NCI-H524 treated with DMSO at 0.1 percent for 48 hours (cell line): Measurements from ENCODE around the gene DHRS7B.
A peak's percentile ranks its signal among the peaks of the same experiment; 100 is the strongest.
"Not testable (repeated sequence)": the region's sequence is repeated elsewhere in the genome, so short reads cannot be mapped to it uniquely, and the experiment has no call there.

ENCODE experiments used
- DNase-seq: peaks from one replicate; lab custom pipeline; 2025; lab: John Stamatoyannopoulos, UW

The DHRS7B gene, protein sequence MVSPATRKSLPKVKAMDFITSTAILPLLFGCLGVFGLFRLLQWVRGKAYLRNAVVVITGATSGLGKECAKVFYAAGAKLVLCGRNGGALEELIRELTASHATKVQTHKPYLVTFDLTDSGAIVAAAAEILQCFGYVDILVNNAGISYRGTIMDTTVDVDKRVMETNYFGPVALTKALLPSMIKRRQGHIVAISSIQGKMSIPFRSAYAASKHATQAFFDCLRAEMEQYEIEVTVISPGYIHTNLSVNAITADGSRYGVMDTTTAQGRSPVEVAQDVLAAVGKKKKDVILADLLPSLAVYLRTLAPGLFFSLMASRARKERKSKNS

DNA sequence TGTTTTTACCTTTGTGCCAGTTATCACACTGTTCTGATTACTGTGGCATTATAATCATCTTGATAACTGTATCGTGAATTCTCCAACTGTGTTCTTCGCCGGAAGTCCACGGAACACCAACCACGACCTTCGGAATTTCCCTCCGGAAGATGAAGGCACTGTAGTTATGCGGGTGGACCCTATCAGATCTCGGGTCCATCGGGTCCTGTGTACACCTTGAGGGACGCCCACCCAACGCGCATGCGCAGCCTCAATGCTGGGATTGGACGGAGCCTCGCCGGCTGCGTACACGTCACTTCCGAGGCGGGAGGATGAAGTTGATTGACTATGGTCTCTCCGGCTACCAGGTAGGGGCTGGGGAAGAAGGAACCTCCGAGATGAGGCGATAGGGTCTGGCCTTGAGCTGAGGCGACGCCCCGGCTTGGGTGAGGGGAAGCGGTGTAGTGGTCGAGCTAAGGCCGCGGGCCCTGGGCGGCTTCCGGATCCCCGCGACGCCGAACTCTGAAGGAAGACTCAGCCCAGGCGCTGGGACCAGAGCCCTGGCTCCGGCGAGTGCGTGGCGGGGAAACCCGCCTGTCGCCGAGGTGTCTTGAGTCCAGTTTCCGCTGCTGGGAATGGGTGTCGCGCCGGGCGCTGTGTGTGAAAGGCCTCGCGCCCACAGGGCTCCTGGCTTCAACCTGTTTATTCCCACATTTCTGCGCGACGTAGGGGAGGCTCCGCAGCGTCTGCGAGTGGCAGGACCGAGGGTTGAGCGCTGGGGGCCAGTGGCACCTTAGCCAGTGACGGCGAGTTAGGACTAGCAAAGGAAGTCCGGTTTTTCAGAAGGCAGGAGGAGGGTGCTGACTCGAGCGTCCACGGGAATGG, at the start of gene DHRS7B:
Gene DHRS7B, plus strand, starts transcription at position 320 of the 864 bp plus-strand sequence. Its CDS starts 8 bp downstream, at position 328.
- peak; percentile 91 for DNase-seq

DNA sequence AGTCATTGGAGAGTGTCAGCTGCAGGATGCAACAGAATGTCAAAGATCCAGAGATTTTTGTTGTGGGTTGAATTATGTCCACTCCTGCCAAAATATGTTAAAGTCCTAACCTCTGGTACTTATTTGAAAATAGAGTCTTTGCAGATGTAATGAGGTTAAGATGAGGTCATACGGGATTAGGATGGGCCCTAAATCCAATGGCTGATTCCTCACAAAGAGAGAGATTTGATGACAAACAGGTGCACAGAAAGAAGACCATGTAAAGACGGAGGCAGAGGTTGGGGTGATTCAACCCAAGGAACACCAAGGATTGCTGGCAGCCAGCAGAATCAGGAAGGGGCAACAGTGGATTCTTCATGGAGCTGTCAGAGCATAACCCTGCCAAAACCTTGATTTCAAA, 49.5 kb upstream of the DHRS7B start:
- DNase-seq: no peak

DNA sequence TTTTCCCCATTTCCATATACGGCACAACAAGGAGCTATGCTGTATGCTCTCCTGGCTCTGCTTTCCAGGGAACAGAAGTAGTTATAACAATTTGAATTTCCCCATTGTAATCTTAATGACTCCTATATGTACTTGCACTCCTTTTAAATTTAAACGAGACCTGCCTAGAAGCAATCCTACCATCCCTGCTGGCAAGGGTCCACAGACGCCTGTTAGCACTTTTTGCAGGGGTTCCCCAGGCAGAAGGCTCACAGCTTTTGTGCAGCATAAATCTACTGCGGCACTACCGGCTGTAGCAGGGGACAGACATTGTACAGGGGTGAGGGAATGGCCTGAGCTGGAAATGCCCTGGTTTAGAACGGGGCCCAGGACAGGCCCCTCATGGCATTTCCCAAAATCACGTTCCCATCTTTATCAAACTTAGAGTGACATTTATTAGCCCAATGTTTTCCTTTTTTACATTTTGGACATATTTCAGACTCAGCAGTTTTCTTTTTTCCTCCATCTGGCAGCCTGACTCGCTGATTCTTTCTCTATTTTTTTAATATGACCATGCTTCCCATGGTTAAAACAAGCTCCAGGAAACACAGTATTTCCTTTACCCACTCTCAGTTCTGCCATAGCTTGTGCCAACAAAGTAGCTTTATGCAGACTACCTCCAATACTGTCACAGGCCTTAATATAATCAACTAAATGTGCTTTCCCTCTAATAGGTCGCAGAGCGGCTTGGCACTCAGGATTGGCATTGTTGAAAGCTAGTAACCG, 48.6 kb upstream of the DHRS7B start:
- DNase-seq: no peak

DNA sequence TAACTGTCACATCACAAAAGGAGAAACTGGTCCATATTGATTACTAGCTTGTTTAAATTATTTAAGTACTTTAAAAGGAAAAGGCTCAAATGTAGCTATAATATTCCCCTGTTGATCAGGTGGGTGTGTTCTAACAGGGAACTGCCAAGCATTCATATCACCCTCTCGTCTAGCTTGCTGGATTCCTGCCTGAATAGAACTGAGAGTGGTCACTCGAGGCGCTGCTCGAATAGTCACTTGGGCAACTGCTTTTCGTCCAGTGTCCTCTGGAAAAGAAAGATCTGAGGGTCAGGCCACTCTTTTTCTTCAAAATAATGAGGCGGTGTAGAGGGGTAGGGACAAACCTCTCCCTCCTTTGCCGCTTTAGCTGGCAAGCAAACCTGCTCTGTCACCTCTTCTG, 47.6 kb upstream of the DHRS7B start:
- no peak for DNase-seq

DNA sequence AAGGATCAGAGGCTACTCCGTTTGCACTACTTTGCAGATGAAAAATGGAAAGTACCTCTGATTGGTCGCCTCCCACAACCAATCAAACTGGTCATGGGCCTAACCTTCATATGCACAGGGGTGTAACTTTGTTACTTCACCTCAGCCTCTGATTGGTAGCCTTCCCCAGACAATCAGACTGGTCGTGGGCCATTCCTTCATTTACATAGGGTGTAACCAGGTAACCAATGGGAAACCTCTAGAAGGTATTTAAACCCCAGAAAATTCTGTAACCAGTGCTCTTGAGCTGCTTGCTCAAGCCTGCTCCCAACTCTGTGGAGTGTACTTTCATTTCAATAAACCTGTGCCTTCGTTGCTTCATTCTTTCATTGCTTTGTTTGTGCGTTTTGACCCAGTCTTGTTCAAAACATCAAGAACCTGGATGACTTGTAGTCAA, 44.7 kb upstream of the DHRS7B start:
- DNase-seq: no peak

DNA sequence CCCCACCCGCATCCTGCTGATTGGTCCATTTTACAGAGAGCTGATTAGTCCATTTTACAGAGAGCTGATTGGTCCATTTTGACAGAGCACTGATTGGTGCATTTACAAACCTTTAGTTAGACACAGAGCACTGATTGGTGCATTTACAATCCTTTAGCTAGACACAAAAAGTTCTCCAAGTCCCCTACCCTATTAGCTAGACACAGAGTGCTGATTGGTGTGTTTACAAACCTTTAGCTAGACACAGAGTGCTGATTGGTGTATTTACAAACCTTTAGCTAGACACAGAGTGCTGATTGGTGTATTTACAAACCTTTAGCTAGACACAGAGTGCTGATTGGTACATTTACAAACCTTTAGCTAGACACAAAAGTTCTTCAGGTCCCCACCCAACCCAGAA, 41.5 kb upstream of the DHRS7B start:
- not testable (repeated sequence) for DNase-seq

DNA sequence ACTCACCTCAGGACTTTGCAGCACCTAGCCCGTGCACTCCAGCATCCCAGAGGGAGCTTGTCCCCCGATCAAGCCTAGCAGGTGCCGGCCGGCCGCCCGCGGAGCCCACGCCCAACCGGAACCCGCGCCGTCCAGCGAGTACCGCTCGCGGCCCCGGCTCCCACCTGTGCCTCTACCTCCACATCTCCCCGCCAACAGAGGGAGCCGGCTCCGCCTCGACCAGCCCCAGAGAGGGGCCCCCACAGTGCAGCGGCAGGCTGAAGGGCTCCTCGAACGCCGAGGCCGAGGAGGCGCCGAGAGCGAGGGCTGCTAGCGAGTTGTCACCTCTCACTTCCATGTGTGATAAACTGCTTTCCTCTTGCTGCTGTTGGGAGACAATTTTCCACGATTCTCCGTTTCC, 41.1 kb upstream of the DHRS7B start:
- DNase-seq: no peak

DNA sequence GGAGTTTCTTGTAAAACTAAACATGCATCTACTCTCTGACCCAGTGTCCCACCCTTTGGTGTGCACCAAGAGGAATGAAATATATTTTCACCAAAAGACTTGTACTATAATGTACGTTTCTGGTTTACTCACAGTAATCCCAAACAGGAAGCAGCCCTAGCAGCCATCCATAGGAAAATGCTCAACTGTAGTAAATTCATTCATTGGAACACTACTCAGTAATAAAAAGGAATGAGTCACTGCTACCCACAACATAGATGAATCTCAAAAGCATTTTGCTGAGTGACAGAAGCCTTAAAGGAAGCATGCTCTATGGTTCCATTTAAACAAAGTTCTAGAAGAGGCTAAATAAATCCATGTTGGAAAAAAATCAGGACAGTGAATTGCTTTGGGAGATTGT, 37.6 kb upstream of the DHRS7B start:
- DNase-seq: no peak

DNA sequence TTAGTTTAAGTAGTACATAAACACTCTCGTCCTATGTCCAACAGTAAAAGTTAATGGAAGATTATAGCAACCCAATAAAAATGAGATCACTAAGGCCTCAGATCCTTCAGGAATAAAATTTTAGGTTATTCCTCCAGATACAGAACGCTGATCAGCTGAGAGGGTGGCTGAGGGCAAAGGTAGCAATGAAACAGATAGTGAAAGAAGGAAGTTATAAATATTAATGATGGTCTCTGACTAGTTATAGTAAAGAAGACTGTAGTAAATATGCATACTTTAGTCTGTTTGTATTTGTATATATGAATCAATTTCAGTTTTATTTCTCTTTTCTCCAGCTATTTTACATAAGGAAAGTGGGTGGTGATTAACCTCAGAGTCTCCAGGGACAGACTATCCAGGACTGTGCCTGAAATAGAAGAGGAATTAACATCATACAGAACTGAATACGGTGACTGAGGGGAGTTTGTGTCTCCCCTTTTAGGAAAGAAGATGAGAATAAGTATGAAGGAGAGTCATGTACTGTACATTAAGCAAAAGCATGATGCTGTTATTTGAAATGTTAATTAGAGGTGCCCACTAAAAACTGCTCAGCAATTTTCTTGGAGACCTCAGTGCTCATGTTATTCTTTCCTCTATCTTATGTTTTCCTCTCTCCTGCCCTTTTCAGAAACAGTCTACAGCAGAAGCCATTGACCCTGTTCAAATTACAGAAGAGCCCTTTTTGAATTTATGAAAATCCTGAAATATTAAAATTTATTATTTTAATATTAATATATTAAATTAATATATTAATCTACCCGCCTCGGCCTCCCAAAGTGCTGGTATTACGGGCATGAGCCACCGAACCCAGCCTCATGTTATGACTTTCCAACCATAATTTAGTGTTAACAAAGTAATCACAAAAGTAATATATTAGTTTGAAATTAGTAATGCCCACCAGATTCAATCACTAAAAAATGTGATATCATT, 36.5 kb upstream of the DHRS7B start:
- no peak for DNase-seq

DNA sequence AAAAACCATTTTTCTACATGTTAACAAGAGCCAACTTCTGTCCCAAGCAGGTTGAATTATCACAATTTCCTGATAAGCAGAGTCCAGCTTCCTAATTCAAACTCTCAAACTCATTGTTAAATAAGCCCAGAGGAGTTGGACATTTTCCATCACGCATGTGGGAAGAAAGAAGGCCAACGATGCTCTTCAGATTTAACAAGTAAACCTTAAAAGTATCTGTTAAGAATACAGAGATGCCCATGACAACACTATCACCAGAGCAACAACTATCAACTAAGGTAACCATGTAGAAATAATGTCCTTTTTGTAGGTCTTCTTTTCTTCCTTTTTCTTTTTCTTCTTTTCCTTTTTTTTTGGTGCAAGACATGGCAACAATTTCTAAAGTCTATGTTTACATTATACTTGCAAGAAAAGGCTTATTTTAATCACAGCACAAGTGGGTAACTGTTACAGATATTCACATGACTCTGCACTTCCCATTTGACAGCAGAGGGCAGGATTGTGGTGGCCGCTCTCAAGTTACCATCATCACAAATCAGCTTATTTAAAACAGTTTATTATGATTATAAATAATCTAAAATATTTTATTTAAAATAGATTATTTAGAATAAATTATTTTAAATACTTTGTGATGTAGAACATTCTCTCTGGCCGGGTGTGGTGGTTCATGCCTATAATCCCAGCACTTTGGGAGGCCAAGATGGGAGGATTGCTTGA, 35.7 kb upstream of the DHRS7B start:
- no peak for DNase-seq

DNA sequence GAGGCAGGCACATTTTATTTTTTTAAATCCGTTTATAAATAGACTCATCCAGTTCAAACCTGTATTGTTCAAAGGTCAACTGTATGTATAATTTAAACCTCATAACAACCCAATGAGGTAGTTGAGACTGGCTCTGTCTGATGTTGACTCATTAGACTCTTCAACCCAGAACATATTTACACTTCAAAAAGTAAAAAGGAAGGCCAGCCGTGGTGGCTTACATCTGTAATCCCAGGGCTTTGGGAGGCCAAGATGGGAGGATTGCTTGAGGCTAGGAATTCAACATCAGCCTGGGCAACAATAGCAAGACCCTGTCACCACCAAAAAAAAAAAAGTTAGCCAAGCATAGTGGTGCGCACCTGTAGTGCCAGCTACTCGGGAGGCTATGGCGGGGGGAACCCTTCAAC, 32.5 kb upstream of the DHRS7B start:
- no peak for DNase-seq

DNA sequence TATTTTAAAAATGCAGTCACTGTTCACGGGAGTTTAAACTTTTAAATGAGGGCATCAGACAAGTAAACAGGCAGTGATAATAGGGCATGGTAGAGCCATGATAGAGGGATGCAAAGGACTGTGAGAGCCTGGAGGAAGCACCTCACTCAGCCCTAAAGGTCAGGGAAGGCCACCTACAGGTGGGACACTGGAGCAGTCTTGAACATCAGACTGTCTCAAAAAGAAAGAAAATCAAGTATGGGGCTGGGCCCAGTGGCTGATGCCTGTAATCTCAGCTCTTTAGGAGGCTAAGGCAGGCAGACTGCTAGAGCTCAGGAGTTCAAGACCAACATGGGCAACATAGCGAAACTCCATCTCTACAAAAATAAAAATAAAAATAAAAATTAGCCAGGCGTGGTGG, 31.0 kb upstream of the DHRS7B start:
- no peak for DNase-seq

DNA sequence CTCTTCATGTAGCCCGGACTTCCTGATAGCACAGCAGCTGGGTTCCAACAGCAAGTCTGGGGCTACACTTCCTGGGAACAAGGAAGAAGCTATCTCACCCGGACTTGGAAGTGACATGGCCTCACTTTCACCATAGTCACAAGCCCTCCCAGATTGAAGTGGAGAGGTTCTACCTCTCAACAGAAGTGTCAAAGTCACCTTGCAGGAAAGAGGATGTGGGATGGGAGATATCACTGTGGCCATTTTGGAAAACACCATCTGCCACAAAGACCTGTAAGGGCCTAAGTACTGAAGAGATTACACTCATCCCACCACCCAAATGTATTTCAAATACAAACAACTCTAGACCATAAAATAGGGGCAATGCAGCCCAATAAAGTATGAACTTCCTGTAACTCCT, 29.9 kb upstream of the DHRS7B start:
- no peak for DNase-seq

DNA sequence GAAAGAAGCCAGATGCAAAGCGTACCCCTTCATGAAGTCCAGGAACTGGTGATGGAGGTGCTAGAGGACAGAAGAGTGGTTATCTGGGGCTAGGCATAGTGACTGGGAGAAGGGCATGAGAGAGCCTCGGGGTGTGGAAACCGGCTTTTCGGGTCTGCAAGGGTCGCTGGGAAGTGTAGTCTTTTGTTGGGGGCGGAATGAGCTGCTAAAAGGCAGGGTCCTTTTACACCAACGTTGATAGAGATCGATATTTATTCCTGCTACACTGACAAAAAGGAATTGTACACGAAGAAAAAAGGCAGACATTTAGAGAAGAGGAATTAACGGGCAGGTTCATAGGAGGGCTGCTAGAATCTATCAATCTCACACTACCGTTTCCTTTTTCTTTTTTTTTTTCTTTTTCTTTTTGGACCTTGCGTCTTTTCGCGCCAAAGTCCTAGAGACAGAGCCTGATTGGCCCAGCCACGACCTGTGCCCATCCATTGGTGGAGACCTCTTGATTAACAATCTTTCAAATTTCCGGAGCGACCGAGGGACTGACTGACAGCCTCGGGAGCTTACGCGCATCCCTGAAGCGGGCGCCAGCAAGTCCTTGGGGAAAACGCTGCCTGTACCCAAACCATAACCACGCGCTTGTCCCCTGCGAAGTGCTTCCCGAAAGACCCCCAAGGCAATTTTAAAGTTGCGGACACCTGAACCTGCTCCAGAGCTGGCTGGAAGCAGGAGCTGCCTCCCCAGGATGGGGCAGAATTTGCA, 27.7 kb upstream of the DHRS7B start:
- DNase-seq: peak; percentile 86

DNA sequence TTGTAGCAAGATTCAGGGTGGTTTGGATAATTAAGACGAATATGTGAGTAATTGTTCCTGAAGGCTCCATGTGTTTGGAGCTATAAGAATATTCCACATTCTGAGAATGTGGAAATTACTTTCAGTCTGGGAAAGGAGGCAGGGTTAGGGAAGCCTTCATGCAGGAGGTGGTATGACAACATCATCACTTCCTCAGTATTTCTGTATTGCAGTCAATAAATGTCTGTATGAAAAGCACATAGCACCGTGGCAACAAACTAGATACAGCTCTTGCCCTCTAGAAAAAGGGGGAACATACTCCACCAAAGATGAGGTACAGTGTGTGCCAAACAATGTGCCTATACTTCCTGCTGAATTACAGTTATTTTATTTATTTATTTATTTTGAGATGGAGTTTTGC, 26.1 kb upstream of the DHRS7B start:
- no peak for DNase-seq

DNA sequence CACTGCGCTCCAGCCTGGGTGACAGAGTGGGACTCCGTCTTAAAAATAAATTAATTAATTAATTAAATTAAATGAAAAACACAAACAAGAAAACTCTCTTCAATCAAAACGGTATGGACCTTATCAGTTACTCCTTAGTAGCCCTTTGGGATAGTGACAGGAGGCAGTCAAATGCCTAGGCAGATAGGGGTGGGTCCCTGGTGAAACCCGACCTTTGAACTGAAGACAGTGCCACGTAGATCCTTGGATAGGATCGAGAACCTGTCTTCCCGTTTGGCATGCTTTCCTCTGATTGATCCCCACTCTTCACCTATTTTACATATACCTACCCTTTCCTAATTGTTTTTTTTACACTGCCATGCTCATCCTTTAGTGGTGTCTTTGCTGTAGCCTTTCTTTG, 22.2 kb upstream of the DHRS7B start:
- no peak for DNase-seq

DNA sequence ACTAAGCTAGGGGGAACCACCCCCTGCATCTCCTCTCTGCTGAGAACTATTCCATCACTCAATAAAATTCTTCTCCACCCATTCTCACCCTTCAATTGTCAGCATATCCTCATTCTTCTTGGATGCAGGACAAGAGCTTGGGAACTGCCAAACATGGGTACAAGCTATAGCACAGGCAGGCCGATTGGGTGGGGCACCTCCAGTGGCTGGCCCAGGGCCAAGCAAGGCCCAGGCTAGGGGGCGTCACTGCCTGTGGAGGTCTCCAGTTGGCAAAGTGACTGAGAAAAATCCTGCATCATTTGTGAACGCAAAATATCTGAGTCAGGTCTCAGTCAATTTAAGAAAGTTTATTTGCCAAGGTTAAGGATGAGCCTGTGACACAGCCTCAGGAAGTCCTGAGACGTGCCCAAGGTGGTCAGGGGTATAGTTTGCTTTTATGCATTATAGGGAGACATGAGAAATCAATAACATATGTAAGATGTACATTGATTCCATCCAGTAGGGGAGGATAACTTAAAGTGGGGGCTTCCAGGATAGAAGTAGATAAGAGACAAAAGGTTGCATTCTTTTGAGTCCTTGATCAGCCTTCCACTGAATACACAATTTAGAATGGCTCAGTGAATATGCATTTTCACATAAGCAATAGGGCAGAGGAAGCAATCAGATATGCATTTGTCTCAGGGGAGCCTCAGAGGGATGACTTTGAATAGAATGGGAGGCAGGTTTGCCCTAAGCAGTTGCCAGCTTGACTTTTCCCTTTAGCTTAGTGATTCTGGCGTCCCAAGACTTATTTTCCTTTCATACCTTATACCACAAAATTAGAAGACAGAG, 21.5 kb upstream of the DHRS7B start:
- no peak for DNase-seq

DNA sequence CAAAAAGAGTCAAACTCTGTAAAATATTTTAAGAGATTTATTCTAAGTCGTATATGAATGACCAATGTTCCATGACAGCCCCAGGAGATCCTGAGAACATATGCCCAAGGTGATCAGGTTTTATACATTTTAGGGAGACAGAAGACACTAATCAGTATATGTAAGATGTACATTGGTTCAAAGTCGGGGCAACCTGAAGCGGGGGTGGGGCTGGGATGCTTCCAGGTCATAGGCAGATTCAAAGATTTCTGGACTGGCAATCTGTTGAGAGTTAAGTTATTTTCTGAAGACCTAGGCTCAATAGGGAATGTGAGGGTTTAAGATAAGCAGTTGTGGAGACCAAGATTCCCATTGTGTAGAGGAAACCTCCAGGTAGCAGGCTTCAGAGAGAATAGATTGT, 20.4 kb upstream of the DHRS7B start:
- DNase-seq: no peak

DNA sequence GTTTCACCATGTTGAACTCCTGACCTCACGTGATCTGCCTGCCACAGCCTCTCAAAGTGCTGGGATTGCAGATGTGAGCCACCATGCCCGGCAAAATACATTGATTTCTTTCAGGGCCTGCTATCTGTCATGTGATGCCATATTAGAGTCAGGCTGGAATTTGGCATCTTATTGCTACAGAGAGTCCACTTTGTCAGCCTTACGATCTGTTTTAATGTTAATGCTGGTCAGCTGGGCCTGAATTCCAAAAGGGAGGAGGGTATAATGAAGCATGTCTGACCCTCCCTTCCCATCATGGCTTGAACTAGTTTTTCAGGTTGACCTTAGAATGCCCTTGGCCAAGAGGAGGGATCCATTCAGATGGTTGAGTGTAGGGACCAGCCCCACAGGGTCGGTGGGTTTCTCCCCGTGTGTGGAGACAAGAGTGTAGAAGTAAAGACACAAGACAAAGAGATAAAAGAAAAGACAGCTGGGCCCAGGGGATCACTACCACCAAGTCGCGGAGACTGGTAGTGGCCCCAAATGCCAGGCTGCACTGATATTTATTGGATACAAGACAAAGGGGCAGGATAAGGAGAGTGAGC, 19.6 kb upstream of the DHRS7B start:
- DNase-seq: not testable (repeated sequence)
